ENCODE measurements around the gene PPP6R3. TPM values are rescaled to one million over a fixed set of nuclear protein-coding genes. Genes with fewer than 3 reads are reported as not detected.

Gene PPP6R3, protein sequence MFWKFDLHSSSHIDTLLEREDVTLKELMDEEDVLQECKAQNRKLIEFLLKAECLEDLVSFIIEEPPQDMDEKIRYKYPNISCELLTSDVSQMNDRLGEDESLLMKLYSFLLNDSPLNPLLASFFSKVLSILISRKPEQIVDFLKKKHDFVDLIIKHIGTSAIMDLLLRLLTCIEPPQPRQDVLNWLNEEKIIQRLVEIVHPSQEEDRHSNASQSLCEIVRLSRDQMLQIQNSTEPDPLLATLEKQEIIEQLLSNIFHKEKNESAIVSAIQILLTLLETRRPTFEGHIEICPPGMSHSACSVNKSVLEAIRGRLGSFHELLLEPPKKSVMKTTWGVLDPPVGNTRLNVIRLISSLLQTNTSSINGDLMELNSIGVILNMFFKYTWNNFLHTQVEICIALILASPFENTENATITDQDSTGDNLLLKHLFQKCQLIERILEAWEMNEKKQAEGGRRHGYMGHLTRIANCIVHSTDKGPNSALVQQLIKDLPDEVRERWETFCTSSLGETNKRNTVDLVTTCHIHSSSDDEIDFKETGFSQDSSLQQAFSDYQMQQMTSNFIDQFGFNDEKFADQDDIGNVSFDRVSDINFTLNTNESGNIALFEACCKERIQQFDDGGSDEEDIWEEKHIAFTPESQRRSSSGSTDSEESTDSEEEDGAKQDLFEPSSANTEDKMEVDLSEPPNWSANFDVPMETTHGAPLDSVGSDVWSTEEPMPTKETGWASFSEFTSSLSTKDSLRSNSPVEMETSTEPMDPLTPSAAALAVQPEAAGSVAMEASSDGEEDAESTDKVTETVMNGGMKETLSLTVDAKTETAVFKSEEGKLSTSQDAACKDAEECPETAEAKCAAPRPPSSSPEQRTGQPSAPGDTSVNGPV
- total RNA-seq (2022; extraction: Qiagen RNA extraction), result 41.7 to 59.9 TPM (median 55.4 TPM) in 5 replicates

DNA sequence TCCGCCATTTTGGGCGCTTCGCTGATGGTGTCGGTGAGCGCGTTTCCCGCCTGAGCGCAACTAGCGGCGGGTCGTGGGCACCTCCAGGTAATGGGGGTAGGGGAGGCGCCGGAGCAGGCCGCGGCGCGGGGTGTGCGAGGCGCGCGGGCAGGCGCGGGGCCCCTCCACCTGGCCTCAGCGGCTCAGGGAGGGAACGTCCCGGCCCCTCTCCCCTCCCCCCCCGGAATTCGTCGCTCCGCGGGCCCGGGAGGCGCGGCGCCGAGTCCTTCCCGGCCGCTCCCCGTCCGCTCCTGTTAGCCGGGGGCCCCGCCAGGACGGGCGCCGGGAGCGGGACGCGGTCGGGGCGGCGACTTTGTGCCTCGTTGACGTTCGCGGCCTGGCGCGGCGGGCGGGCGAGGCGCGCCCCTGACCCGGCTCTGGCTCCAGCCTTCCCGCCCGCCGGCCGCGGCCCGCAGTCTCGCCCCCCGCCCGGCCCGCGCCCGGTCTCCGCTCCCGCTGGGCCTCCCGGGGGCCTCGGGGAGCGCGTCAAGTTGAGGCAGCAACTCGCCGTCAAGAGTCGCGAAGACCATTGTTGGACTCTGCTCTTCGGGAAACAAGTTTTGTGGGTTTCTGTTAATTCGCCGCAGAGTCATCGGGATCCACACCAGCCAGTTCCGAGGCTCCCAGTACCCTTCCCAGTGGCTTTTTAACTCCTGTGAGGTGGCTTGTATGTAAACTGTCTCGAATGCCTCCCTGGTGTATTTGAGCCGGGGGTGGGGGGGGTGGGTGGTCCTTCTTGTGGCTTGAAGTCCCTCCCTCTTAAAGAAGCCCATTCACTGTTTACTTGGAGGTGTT, at the start of gene PPP6R3:
PPP6R3 (plus strand) TSS at position 12 of the 834 bp plus-strand sequence. CDS start 76,913 bp downstream, outside the sequence.

Other genes starting within 250 kb of the PPP6R3 start
- 19.3 to 24.8 TPM (median 19.9 TPM) in 5 replicates for gene KMT5B, start 247.5 kb upstream of the PPP6R3 start, total RNA-seq (2022; extraction: Qiagen RNA extraction)
- 52.8 to 64.1 TPM (median 63.3 TPM) in 5 replicates for gene C11orf24, start 188.8 kb upstream of the PPP6R3 start, total RNA-seq (2022; extraction: Qiagen RNA extraction)
- 34.9 to 59.3 TPM (median 53.4 TPM) in 5 replicates for gene LRP5, start 148.2 kb upstream of the PPP6R3 start, total RNA-seq (2022; extraction: Qiagen RNA extraction)
- 10.1 to 25.6 TPM (median 18.0 TPM) in 5 replicates for gene GAL, start 223.8 kb downstream of the PPP6R3 start, total RNA-seq (2022; extraction: Qiagen RNA extraction)